Smooth muscle cell (in vitro differentiated cells): Measurements from ENCODE around the gene MTHFSD. TPM values are rescaled to one million over a fixed set of nuclear protein-coding genes. Genes with fewer than 3 reads are reported as not detected.
A peak's percentile ranks its signal among the peaks of the same experiment; 100 is the strongest.

Source experiments
- DNase-seq: peaks from one replicate; lab custom pipeline; 2025; ENCODE audit not compliant: unreplicated experiment; lab: John Stamatoyannopoulos, UW
- H2AFZ ChIP-seq: fragments of 200-600 bp; sonication (generic); 2 replicates; pipeline ENCODE4 v1.6.0; 2016; ENCODE audit warnings: antibody characterized with exemption, low read depth, mild to moderate bottlenecking
- H3F3A ChIP-seq: fragments of 200-600 bp; sonication (generic); 2 replicates; pipeline ENCODE4 v1.6.0; 2017; ENCODE audit warnings: antibody characterized with exemption, low read depth
- H3K27ac ChIP-seq: fragments of 200-600 bp; sonication (generic); 2 replicates; pipeline ENCODE4 v1.5.1; 2016; ENCODE audit warnings: low read depth, mild to moderate bottlenecking
- H3K27me3 ChIP-seq: fragments of 200-600 bp; sonication (generic); 2 replicates; pipeline ENCODE4 v1.6.1; 2016; ENCODE audit warnings: low read depth, mild to moderate bottlenecking
- H3K36me3 ChIP-seq: fragments of 200-600 bp; sonication (generic); 2 replicates; pipeline ENCODE4 v1.5.1; 2016; ENCODE audit warnings: low read depth
- H3K4me1 ChIP-seq: fragments of 200-600 bp; sonication (generic); 2 replicates; pipeline ENCODE4 v1.5.1; 2016; ENCODE audit warnings: low read depth
- H3K4me2 ChIP-seq: fragments of 200-600 bp; sonication (generic); 2 replicates; pipeline ENCODE4 v1.6.0; 2016; ENCODE audit warnings: mild to moderate bottlenecking
- H3K4me3 ChIP-seq: fragments of 200-600 bp; sonication (generic); 2 replicates; pipeline ENCODE4 v1.5.1; 2016; ENCODE audit warnings: mild to moderate bottlenecking
- H3K79me2 ChIP-seq: fragments of 200-600 bp; sonication (generic); 2 replicates; pipeline ENCODE4 v1.6.0; 2016; ENCODE audit warnings: low read depth, mild to moderate bottlenecking
- H3K9ac ChIP-seq: fragments of 200-600 bp; sonication (generic); 2 replicates; pipeline ENCODE4 v1.6.0; 2016; ENCODE audit warnings: low read depth
- H3K9me3 ChIP-seq: fragments of 200-600 bp; sonication (generic); replicated peaks from 2 replicates; pipeline ENCODE4 v1.5.1; 2016; ENCODE audit warnings: low read depth
- H4K20me1 ChIP-seq: fragments of 200-600 bp; sonication (generic); 2 replicates; pipeline ENCODE4 v1.6.0; 2016; ENCODE audit warnings: low read depth
- CTCF ChIP-seq: fragments of 200-600 bp; sonication (generic); IDR thresholded peaks from 2 replicates; pipeline ENCODE4 v1.5.1; 2017; ENCODE audit warnings: borderline replicate concordance, mild to moderate bottlenecking, antibody characterized with exemption; ENCODE audit not compliant: insufficient read depth, poor library complexity, severe bottlenecking
- whole genome bisulfite sequencing: methylation state at CpG from one replicate; pipeline ENCODE4 v1.1.7; 2016; ENCODE audit warnings: low lambda C conversion rate; 5-methylcytosine and 5-hydroxymethylcytosine counted together
- polyA plus RNA-seq: library from polyadenylated mRNA; unstranded; fragments of >200 nt; fragmentation: Nextera tagmentation; extraction: Ambion mirVana; gene quantifications from 2 replicates; pipeline ENCODE4 v1.2.1, GENCODE V29; 2016
- total RNA-seq: library from RNA; depleted of rRNA; stranded (reverse); fragments of >200 nt; gene quantifications from 2 replicates; pipeline ENCODE4 v1.2.3, GENCODE V29; 2014

The MTHFSD gene
- total and polyA plus RNA-seq, 2 experiments from 2014 or later = 13.3 to 23.0 TPM

GRCh38 chr16:86556576-86556975, 1.5 kb upstream of the MTHFSD start:
- H3K27ac ChIP-seq = no peak overlapping the region
- H2AFZ ChIP-seq = no peak overlapping the region

GRCh38 chr16:86555704-86556075, 655 bp upstream of the MTHFSD start:
- peak overlapping the region; percentile 96 for H3K4me2 ChIP-seq
- no peaks in the 10 kb centered on the region for H3F3A ChIP-seq
- no peaks in the 10 kb centered on the region for H4K20me1 ChIP-seq
- H3K4me1 ChIP-seq = peaks cover 11% of the 10 kb centered on the region
- peak overlapping the region; percentile 67 for H3K27ac ChIP-seq
- H3K9me3 ChIP-seq = no peaks in the 10 kb centered on the region
- no peaks in the 10 kb centered on the region for H3K27me3 ChIP-seq
- H3K79me2 ChIP-seq = peaks cover 10% of the 10 kb centered on the region
- H3K4me3 ChIP-seq = peak overlapping the region; percentile 81
- H3K9ac ChIP-seq = peak overlapping the region; percentile 95
- peak overlapping the region; percentile 85 for H2AFZ ChIP-seq
- 63% methylated on average over 17 of the region's 17 CpGs for WGBS
- H3K36me3 ChIP-seq = no peaks in the 10 kb centered on the region
- no peak for DNase-seq
- TF ChIP-seq CTCF = no peak

More at GRCh38 chr16:86556576-86556975, 1.5 kb upstream of the MTHFSD start:
- H3K4me2 ChIP-seq = no peak overlapping the region
- no peaks in the 10 kb centered on the region for H3K9me3 ChIP-seq
- no peaks in the 10 kb centered on the region for H4K20me1 ChIP-seq
- H3K79me2 ChIP-seq = peaks cover 10% of the 10 kb centered on the region
- WGBS = 75% methylated on average over 5 of the region's 5 CpGs
- no peak for TF ChIP-seq CTCF
- no peak overlapping the region for H3K4me3 ChIP-seq
- no peak overlapping the region for H3K9ac ChIP-seq
- no peak for DNase-seq
- no peaks in the 10 kb centered on the region for H3K36me3 ChIP-seq
- H3K4me1 ChIP-seq = peaks cover 11% of the 10 kb centered on the region
- no peaks in the 10 kb centered on the region for H3F3A ChIP-seq
- no peaks in the 10 kb centered on the region for H3K27me3 ChIP-seq

- H3K27ac ChIP-seq = peak overlapping the region; percentile 67
- no peaks in the 10 kb centered on the region for H4K20me1 ChIP-seq
- 7% methylated on average over 10 of the region's 10 CpGs for WGBS
- H3K9ac ChIP-seq = peak overlapping the region; percentile 95
- no peak for TF ChIP-seq CTCF
- peaks cover 10% of the 10 kb centered on the region for H3K79me2 ChIP-seq
- H3K27me3 ChIP-seq = no peaks in the 10 kb centered on the region
- no peaks in the 10 kb centered on the region for H3K36me3 ChIP-seq
- H3K4me3 ChIP-seq = peak overlapping the region; percentile 81
- no peak for DNase-seq
- peaks cover 11% of the 10 kb centered on the region for H3K4me1 ChIP-seq
- no peaks in the 10 kb centered on the region for H3K9me3 ChIP-seq
- H3K4me2 ChIP-seq = peak overlapping the region; percentile 96
- peak overlapping the region; percentile 85 for H2AFZ ChIP-seq
- no peaks in the 10 kb centered on the region for H3F3A ChIP-seq
These were observed 477 bp downstream of the MTHFSD start for GRCh38 chr16:86554599-86554916.

GRCh38 chr16:86553356-86553755, 1.7 kb downstream of the MTHFSD start:
- TF ChIP-seq CTCF = no peak

More at GRCh38 chr16:86553356-86553755, 1.7 kb downstream of the MTHFSD start:
- no peaks in the 10 kb centered on the region for H3F3A ChIP-seq
- no peaks in the 10 kb centered on the region for H4K20me1 ChIP-seq
- no peaks in the 10 kb centered on the region for H3K36me3 ChIP-seq
- H3K27me3 ChIP-seq = no peaks in the 10 kb centered on the region
- H2AFZ ChIP-seq = no peak overlapping the region
- no peak for DNase-seq
- peaks cover 10% of the 10 kb centered on the region for H3K79me2 ChIP-seq
- no peak overlapping the region for H3K4me2 ChIP-seq
- no peak overlapping the region for H3K27ac ChIP-seq
- no peak overlapping the region for H3K9ac ChIP-seq
- H3K4me1 ChIP-seq = peaks cover 11% of the 10 kb centered on the region
- H3K9me3 ChIP-seq = no peaks in the 10 kb centered on the region
- WGBS = 99% methylated on average over 18 of the region's 22 CpGs
- H3K4me3 ChIP-seq = no peak overlapping the region
